GM19455 (cell line): ENCODE results near the gene RUFY4.
A peak's percentile ranks its signal among the peaks of the same experiment; 100 is the strongest.
"Not testable (repeated sequence)": the region's sequence is repeated elsewhere in the genome, so short reads cannot be mapped to it uniquely, and the experiment has no call there.

ENCODE experiments used
- ATAC-seq: cut with Tn5 transposase; IDR thresholded peaks from one replicate; pipeline ENCODE4 v1.9.1; 2021; ENCODE audit not compliant: unreplicated experiment

Gene RUFY4

GRCh38 chr2:218081063-218081462, 12.0 kb downstream of the RUFY4 start:
- ATAC-seq: peak; percentile 85

GRCh38 chr2:218081695-218082094, 12.6 kb downstream of the RUFY4 start:
- no peak for ATAC-seq

DNA sequence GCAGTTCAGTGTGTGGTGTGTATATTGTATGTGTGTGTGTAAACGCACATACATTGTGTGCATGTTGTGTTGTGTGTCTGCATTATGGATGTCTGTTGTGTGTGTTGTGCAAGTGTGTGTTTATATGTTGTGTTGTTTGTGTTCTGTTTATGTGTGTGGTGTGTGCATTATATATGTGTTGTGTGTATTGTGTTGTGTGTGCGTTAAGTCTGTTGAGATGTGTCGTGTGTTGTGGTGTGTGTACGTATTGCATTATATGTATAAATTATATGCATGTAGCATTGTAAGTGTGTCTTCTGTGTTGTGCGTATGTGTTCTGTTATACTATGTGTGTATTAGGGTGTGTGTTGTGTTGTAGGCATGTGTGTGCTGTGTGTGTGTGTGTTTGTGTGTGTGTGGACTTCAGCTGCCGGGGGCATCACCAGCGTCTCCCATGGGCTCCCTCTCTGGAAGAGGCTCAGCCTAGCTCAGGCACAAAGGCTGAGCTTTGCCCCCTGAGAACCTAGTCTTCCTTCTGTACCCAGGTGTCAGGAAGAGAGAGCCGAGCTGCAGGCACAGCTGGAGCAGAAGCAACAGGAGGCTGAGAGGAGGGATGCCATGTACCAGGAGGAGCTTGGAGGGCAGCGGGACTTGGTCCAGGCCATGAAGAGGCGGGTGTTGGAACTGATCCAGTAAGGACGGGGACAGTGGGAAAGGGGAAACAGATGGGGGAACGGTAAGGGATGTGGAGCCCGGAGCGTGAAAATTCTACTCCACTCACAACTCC, 13.7 kb downstream of the RUFY4 start:
- ATAC-seq: no peak

- no peak for ATAC-seq
Measured at GRCh38 chr2:218083352-218083676, 14.3 kb downstream of the RUFY4 start.

DNA sequence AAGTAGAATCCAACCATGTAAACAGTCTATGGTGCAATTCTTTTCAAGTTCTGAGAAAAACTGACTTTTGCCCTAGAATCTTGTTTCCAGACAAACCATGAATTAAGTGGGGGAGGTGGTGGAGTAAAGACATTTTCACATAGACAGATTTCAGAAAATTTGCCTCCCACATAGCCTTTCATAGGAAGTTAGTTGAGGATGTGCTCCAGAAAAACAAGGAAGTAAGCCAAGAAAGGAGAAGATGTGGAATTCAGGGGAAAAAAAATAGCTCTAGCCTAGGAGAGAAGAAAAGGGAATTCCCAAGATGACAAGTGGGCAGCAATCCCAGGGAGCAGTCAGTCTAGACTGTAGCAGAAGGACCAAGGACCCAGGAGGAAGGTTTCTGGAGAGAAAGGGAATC, 17.4 kb downstream of the RUFY4 start:
- no peak for ATAC-seq

DNA sequence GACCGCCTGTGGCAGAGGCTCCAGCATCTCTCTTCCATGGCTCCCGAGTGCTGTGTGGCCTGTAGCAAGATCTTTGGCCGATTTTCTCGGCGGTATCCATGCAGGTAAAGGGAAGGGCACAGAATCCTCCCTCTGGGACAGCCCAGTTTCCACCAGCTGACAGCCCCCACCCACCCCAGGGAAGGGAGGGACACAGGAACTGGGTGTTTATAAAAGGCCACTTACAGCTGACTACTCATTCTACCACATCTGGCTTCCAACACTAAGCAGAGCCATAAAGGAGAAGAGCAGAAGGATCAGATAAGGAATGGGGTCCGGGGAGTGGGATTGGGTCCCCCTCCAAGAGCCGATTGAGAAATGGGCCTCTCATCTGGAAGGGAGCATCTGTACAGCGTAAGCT, 20.2 kb downstream of the RUFY4 start:
- ATAC-seq: no peak

- no peak for ATAC-seq
Measured at GRCh38 chr2:218091746-218092145, 22.7 kb downstream of the RUFY4 start.

- no peak for ATAC-seq
Measured at GRCh38 chr2:218093879-218094278, 24.8 kb downstream of the RUFY4 start.

DNA sequence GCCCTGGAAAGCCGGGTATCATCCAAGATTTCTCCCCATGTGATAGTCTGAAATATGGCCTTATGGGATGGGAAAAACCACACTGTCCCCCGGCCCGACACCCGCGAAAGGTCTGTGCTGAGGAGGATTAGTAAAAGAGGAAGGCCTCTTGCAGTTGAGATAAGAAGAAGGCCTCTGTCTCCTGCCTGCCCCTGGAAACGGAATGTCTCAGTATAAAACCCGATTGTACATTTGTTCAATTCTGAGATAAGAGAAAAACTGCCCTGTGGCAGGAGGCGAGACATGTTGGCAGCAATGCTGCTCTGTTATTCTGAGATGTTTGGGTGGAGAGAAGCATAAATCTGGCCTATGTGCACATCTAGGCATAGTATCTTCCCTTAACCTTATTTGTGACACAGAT, 26.8 kb downstream of the RUFY4 start:
- no peak for ATAC-seq

GRCh38 chr2:218097975-218098374, 28.9 kb downstream of the RUFY4 start:
- no peak for ATAC-seq

GRCh38 chr2:218108834-218109233, 39.8 kb downstream of the RUFY4 start:
- not testable (repeated sequence) for ATAC-seq

DNA sequence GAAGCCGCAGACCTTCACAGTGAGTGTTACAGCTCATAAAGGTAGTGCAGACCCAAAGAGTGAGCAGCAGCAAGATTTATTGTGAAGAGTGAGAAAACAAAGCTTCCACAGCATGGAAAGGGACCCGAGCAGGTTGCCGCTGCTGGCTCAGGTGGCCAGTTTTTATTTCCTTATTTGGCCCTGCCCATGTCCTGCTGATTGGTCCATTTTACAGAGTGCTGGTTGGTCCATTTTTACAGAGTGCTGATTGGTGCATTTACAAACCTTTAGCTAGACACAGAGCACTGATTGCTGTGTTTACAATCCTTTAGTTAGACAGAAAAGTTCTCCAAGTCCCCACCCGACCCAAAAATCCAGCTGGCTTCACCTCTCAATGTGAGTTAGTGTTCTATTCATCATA, 52.7 kb downstream of the RUFY4 start:
- not testable (repeated sequence) for ATAC-seq

DNA sequence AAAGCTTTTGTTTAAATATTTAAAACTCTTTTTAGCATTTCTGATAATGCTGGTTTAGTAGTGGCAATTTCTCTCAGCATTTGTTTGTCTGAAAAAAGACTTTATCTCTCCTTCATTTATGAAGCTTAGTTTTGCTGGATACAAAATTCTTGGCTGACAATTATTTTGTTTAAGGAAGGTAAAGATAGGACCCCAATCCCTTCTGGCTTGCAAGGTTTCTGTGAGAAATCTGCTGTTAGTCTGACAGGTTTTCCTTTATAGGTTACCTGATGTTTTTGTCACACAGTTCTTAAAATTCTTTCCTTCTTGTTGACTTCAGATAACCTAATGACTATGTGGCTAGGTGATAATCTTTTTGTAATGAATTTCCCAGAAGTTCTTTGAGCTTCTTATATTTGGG, 53.2 kb downstream of the RUFY4 start:
- not testable (repeated sequence) for ATAC-seq

- no peak for ATAC-seq
Measured at GRCh38 chr2:218123986-218124385, 54.9 kb downstream of the RUFY4 start.

DNA sequence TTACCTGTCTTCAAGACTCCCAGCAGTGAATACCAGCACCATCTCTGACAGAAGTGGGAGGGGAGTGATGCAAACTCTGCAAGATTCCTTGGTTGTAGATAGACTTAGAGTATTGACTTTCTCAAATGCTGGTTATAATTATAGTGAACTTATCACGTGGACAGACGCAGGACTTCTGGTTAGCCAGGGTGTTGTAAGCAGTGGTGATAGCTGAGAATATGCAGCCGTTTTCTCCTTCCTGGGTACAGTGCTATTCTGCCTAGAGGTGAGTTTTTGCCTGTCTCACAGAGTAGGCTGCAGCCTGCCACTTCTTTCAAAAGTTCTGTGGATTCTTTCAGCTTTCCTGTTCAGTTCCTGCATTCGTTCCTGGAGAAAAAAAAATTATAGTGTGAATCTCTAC, 56.0 kb downstream of the RUFY4 start:
- no peak for ATAC-seq

DNA sequence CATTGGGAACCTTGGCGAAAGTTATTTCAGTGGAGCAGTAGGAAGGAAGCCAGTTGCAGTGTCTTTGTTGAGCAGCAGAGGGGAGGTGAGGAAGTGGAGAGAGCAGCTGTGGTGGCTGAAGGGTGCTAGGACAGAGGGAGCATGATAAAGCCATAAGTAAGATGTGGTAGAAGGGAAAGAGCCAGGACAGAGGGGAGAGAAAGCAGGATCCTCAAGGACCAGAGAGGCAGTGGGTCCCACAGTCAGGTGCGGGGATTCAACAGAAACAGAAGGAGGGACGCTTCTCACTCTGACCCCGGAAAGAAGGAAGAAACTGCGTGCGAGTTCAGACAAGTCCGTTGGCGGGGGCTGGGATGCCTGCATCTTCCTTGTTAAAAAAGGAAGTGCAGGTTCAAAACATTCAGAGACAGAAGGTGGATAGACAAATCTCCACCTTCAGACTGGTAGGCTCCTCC, 56.6 kb downstream of the RUFY4 start, which contains the start of gene CXCR2:
Gene CXCR2 (plus strand): TSS at position 403 of the 455 bp plus-strand sequence. CDS start 8,774 bp downstream, outside the sequence.
- ATAC-seq: no peak

DNA sequence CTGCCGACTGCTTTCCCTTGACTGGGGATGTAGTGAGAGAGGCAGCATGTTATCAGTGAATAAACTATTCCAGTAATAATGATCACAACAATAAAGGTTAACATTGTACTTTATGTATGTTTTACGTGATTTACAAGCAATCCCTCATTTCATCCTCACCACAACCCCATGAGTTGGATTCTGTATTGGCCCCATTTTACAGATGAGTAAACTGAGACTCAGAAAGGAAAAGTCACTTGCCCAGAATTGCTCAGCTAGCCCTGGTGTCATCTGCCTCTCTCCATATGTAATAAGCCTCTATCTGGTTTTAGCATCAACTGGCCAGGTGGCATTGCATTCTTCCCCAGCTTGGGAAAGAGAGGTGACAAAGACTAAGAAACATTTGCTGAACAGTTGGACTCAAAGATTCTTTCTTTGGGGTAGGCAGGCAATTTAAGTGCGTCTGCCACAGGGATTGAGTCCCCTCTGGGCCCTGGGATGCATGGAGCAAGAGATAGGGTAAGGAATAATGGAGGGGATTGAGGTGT, 58.9 kb downstream of the RUFY4 start:
- ATAC-seq: no peak

DNA sequence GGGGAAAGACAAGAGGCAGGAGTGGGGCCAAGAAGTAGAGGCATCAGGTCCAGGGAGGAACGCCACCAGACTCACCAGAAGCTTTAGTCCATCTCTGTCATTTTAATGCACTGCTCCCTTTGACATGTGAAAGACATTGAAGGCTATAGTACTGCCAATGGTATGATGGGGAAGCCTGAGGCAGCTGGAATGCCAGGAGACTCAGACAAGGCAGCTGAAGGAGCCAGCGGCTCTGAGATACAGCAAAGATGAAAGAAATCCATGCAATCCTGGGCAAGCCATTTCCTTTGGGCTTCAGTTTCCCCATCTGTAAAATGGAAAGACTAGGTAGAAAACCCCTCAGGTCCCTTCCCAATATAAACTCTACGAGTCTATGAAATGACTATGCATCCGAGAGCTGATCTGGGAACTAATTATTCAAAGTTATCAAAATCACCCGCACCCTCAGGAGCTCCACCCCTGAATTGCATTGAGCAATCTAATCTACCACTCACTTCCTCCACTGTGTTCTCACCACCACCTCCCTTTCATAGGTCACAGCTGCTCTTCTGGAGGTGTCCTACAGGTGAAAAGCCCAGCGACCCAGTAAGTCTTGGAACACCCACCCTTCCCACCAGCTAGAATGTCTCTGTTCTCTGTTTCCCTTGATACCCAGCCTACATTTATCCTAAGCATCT, 59.9 kb downstream of the RUFY4 start:
- no peak for ATAC-seq

DNA sequence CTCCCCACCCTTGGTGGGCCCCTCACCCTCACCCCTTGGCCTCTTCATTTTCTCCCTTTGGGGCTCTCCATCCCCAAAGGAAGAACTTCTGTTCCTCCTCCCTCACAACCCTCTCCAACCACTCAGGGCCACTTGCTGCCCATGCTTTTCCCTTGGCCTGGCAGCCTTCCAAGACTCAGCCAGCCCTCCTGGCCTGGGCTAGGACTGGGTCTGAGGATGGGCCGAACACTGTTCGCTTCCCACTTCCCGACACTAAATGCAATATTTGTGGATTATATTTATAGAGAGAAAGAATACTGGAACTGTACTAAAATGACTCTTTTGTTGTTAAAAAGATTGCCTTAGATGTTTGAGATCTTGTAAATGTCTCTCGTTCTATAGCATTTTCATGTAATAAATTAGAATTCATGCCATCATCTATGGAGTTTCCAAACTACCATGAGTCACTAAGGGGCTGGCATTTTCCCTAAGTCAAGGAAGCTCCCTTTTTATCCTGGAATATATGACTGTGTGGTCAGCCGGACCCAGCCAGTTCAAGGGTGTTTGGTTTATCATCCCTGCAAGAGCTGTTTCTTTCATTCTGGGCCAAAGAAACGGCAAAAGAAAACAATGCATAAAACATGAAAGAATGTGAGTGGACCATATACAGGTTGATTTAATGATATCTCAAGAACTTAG, 60.5 kb downstream of the RUFY4 start:
- ATAC-seq: no peak

- no peak for ATAC-seq
Measured at GRCh38 chr2:218130377-218130776, 61.3 kb downstream of the RUFY4 start.

DNA sequence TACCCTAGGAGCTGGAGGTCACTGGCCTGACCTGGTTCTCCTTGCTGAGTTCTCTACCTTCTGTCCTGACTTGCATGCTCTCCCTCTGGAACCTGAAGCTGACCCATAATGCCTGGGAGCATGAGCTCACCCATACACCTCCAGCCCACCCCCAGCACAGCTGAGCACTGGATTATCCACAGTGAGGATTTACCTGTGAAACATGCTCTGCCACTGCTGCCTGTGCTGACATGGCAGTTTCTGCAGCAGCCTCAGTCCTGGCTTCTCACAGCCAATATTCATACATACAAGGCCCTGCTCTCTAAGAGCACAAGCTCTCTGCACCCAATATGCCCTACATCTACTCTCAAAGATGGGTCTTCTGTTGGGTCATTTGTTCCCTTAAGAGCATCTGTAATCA, 61.8 kb downstream of the RUFY4 start:
- no peak for ATAC-seq

GRCh38 chr2:218137514-218137913, 68.5 kb downstream of the RUFY4 start:
- ATAC-seq: no peak
